H9 (cell line): Measurements from ENCODE around the gene PAFAH1B2. TPM values are rescaled to one million over a fixed set of nuclear protein-coding genes. Genes with fewer than 3 reads are reported as not detected.

ENCODE experiments used
- DNase-seq: peaks from one replicate; pipeline ENCODE4 v3.0.0-alpha.2; 2017
- H2AFZ ChIP-seq: one replicate; pipeline ENCODE4 v1.6.1; 2013; ENCODE audit warnings: mild to moderate bottlenecking, low read length, control low read depth, moderate library complexity
- H2AK5ac ChIP-seq: 2 replicates; pipeline ENCODE4 v1.6.1; 2013; ENCODE audit warnings: low read length, control low read depth, mixed read lengths; ENCODE audit not compliant: insufficient read length
- H2BK120ac ChIP-seq: one replicate; pipeline ENCODE4 v1.6.1; 2013; ENCODE audit warnings: low read depth, mild to moderate bottlenecking, low read length, control low read depth, inconsistent platforms; ENCODE audit not compliant: poor library complexity, severe bottlenecking
- H2BK12ac ChIP-seq: 2 replicates; pipeline ENCODE4 v1.6.1; 2013; ENCODE audit warnings: low read length, control low read depth, mixed read lengths, low read depth; ENCODE audit not compliant: insufficient read length
- H2BK15ac ChIP-seq: 2 replicates; pipeline ENCODE4 v1.6.1; 2013; ENCODE audit warnings: low read depth, low read length, control low read depth
- H2BK20ac ChIP-seq: one replicate; pipeline ENCODE4 v1.6.1; 2013; ENCODE audit warnings: low read depth, mild to moderate bottlenecking, low read length, control low read depth, inconsistent platforms; ENCODE audit not compliant: poor library complexity, severe bottlenecking
- H2BK5ac ChIP-seq: 2 replicates; pipeline ENCODE4 v1.6.1; 2013; ENCODE audit warnings: low read length, control low read depth, mixed read lengths; ENCODE audit not compliant: insufficient read length
- H3K14ac ChIP-seq: 2 replicates; pipeline ENCODE4 v1.6.1; 2013; ENCODE audit warnings: low read length, control low read depth; ENCODE audit not compliant: insufficient read depth
- H3K18ac ChIP-seq: 2 replicates; pipeline ENCODE4 v1.6.1; 2013; ENCODE audit warnings: low read depth, mild to moderate bottlenecking, mixed read lengths, low read length, control low read depth; ENCODE audit not compliant: insufficient read length
- H3K23ac ChIP-seq: 2 replicates; pipeline ENCODE4 v1.6.1; 2013; ENCODE audit warnings: low read length, control low read depth, mixed read lengths, low read depth; ENCODE audit not compliant: insufficient read length
- H3K23me2 ChIP-seq: 2 replicates; pipeline ENCODE4 v1.6.1; 2013; ENCODE audit warnings: low read depth, mild to moderate bottlenecking, mixed read lengths, low read length, control low read depth; ENCODE audit not compliant: insufficient read length, poor library complexity, severe bottlenecking
- H3K27ac ChIP-seq: 2 replicates; pipeline ENCODE4 v1.5.1; 2013; ENCODE audit warnings: low read length, control low read depth, mixed read lengths, low read depth; ENCODE audit not compliant: insufficient read length
- H3K27me3 ChIP-seq: 2 replicates; pipeline ENCODE4 v1.6.1; 2013; ENCODE audit warnings: low read length, control low read depth, inconsistent platforms; ENCODE audit not compliant: insufficient read depth
- H3K4ac ChIP-seq: 2 replicates; pipeline ENCODE4 v1.6.1; 2013; ENCODE audit warnings: low read depth, mild to moderate bottlenecking, control low read depth, inconsistent platforms, low read length, moderate library complexity
- H3K4me1 ChIP-seq: 2 replicates; pipeline ENCODE4 v1.6.1; 2013; ENCODE audit warnings: low read length, control low read depth, inconsistent platforms; ENCODE audit not compliant: insufficient read depth
- H3K4me2 ChIP-seq: 2 replicates; pipeline ENCODE4 v1.6.1; 2013; ENCODE audit warnings: low read length, control low read depth, mixed read lengths; ENCODE audit not compliant: insufficient read length, insufficient read depth
- H3K56ac ChIP-seq: 2 replicates; pipeline ENCODE4 v1.6.1; 2013; ENCODE audit warnings: low read depth, mild to moderate bottlenecking, mixed read lengths, low read length, control low read depth; ENCODE audit not compliant: insufficient read length
- H3K79me1 ChIP-seq: 2 replicates; pipeline ENCODE4 v1.6.1; 2013; ENCODE audit warnings: low read depth, mild to moderate bottlenecking, moderate library complexity, low read length, control low read depth, inconsistent platforms; ENCODE audit not compliant: insufficient read depth, poor library complexity, severe bottlenecking
- H3K79me2 ChIP-seq: 2 replicates; pipeline ENCODE4 v1.6.1; 2013; ENCODE audit warnings: low read length, control low read depth, inconsistent platforms; ENCODE audit not compliant: insufficient read depth
- H3K9ac ChIP-seq: 2 replicates; pipeline ENCODE4 v1.6.1; 2013; ENCODE audit warnings: low read length, control low read depth, mixed read lengths; ENCODE audit not compliant: insufficient read length; ENCODE audit errors: extremely low read depth
- H3K9me3 ChIP-seq: one replicate; pipeline ENCODE4 v1.6.1; 2013; ENCODE audit warnings: low read depth, low read length, inconsistent platforms; ENCODE audit not compliant: control insufficient read depth
- H3T11ph ChIP-seq: one replicate; pipeline ENCODE4 v1.6.1; 2013; ENCODE audit warnings: mild to moderate bottlenecking, low read length, control low read depth, inconsistent platforms
- H4K20me1 ChIP-seq: one replicate; pipeline ENCODE4 v1.6.1; 2013; ENCODE audit not compliant: control insufficient read depth, insufficient read length, insufficient read depth
- H4K5ac ChIP-seq: 2 replicates; pipeline ENCODE4 v1.6.1; 2013; ENCODE audit warnings: low read depth, mild to moderate bottlenecking, mixed read lengths, low read length, control low read depth; ENCODE audit not compliant: insufficient read length
- H4K8ac ChIP-seq: replicated peaks from 2 replicates; pipeline ENCODE4 v1.6.1; 2013; ENCODE audit warnings: low read length, control low read depth, mixed read lengths, low read depth; ENCODE audit not compliant: insufficient read length
- H4K91ac ChIP-seq: 2 replicates; pipeline ENCODE4 v1.6.1; 2013; ENCODE audit warnings: low read depth, mild to moderate bottlenecking, moderate library complexity, mixed read lengths, low read length, control low read depth; ENCODE audit not compliant: insufficient read length
- H3K27ac Mint-ChIP-seq, 3 experiments: 2 replicates in 2 of 3; 3 replicates in 1 of 3; pipeline ENCODE4 v1.8.0; 2020 to 2021; ENCODE audit warnings: mixed read lengths in 3 of 3, mild to moderate bottlenecking in 1 of 3, moderate library complexity in 1 of 3
- H3K27me3 Mint-ChIP-seq: 2 replicates; pipeline ENCODE4 v1.8.0; 2021; ENCODE audit warnings: low read depth, mild to moderate bottlenecking, moderate library complexity, mixed read lengths
- H3K36me3 Mint-ChIP-seq, 3 experiments: 2 replicates in 2 of 3; 3 replicates in 1 of 3; pipeline ENCODE4 v1.8.0; 2020 to 2021; ENCODE audit warnings: low read depth in 3 of 3, mixed read lengths in 3 of 3; ENCODE audit not compliant: insufficient read depth in 1 of 3
- H3K4me1 Mint-ChIP-seq, 2 experiments: 2 replicates each; pipeline ENCODE4 v1.8.0; 2020; ENCODE audit warnings: mixed read lengths in 2 of 2
- H3K4me3 Mint-ChIP-seq, 2 experiments: 2 replicates in 1 of 2; 3 replicates in 1 of 2; pipeline ENCODE4 v1.8.0; 2020 to 2021; ENCODE audit warnings: mild to moderate bottlenecking in 2 of 2, mixed read lengths in 2 of 2, moderate library complexity in 1 of 2
- H3K9me3 Mint-ChIP-seq, 2 experiments: 2 replicates in 1 of 2; 3 replicates in 1 of 2; pipeline ENCODE4 v1.8.0; 2020; ENCODE audit warnings: mild to moderate bottlenecking in 2 of 2, mixed read lengths in 2 of 2, moderate library complexity in 1 of 2
- CTCF ChIP-seq: fragments of 200-600 bp; sonication (generic); conservative IDR thresholded peaks from 3 replicates; pipeline ENCODE4 v1.8.0; 2021; ENCODE audit warnings: antibody characterized with exemption, mild to moderate bottlenecking
- WGBS: extraction: QIAGEN DNeasy Blood & Tissue Kit; methylation state at CpG from one replicate; pipeline ENCODE4 v1.1.7; 2013; ENCODE audit warnings: missing lambda C conversion rate, low lambda C conversion rate, mixed read lengths; ENCODE audit not compliant: insufficient read length; ENCODE audit errors: extremely low coverage; 5-methylcytosine and 5-hydroxymethylcytosine counted together
- total RNA-seq: library from RNA; stranded (reverse); gene quantifications from 2 replicates; pipeline ENCODE4 v1.2.1, GENCODE V29; 2021

Gene PAFAH1B2
- total RNA-seq, 1 experiment from 2014 or later = 161 TPM

- H3K36me3 Mint-ChIP-seq = peaks cover 14 to 63% (median 41%) of the 10 kb centered on the region in 3 experiments; a peak in 6 of 7 replicates
- no CpG with 5 or more reads among the region's 14 CpGs for WGBS
- H3K56ac ChIP-seq = no peak overlapping the region
- H3K4me2 ChIP-seq = no peak overlapping the region
- H3K27ac Mint-ChIP-seq = peak overlapping the region; percentile 33 to 77 (median 58); a peak in 4 of 7 replicates
- H3K4ac ChIP-seq = no peak overlapping the region
- no peak overlapping the region for H2BK5ac ChIP-seq
- no peaks in the 10 kb centered on the region for H3K79me2 ChIP-seq
- TF ChIP-seq CTCF = no peak
- no peak for DNase-seq
- peaks cover 17 to 23% of the 10 kb centered on the region in 2 experiments for H3K4me1 Mint-ChIP-seq
- H3K79me1 ChIP-seq = no peaks in the 10 kb centered on the region
- no peak overlapping the region for H2BK20ac ChIP-seq
- no peaks in the 10 kb centered on the region for H3K9me3 ChIP-seq
- H2BK15ac ChIP-seq = no peak overlapping the region
- no peak overlapping the region for H4K5ac ChIP-seq
- H3K27me3 ChIP-seq = no peaks in the 10 kb centered on the region
- H3K9me3 Mint-ChIP-seq = no peaks in the 10 kb centered on the region
- no peak overlapping the region for H2BK12ac ChIP-seq
- no peak overlapping the region for H3T11ph ChIP-seq
- H3K27me3 Mint-ChIP-seq = no peaks in the 10 kb centered on the region
- no peak overlapping the region for H2AFZ ChIP-seq
- H2AK5ac ChIP-seq = no peak overlapping the region
- H4K20me1 ChIP-seq = no peaks in the 10 kb centered on the region
- no peak overlapping the region for H3K9ac ChIP-seq
- no peak overlapping the region for H3K14ac ChIP-seq
- H3K18ac ChIP-seq = no peak overlapping the region
- no peak overlapping the region for H4K8ac ChIP-seq
- no peaks in the 10 kb centered on the region for H3K23me2 ChIP-seq
- no peak overlapping the region for H4K91ac ChIP-seq
- H3K23ac ChIP-seq = no peak overlapping the region
- no peak overlapping the region for H3K27ac ChIP-seq
- no peak overlapping the region for H3K4me3 Mint-ChIP-seq
- H2BK120ac ChIP-seq = no peak overlapping the region
- no peaks in the 10 kb centered on the region for H3K4me1 ChIP-seq
Measured at GRCh38 chr11:117171404-117172061, 27.4 kb downstream of the PAFAH1B2 start.
